WTC11 (cell line): ENCODE data around the gene ICE2. TPM values are rescaled to one million over a fixed set of nuclear protein-coding genes. Genes with fewer than 3 reads are reported as not detected.

Experiments
- ATAC-seq: fragments of 200-7000 bp; cut with Tn5 transposase; 2 replicates; pipeline ENCODE4 v1.10.0; 2021; ENCODE audit warnings: mild to moderate bottlenecking, moderate library complexity
- CTCF ChIA-PET: fragments of 300-600 bp; sonication (Branson Sonifier 250); formaldehyde crosslinking; loops from one replicate; lab custom pipeline; 2021; ENCODE audit warnings: antibody characterized with exemption; lab: Charles Lee
- POLR2A ChIA-PET: fragments of 350-600 bp; sonication (Branson Sonifier 250); formaldehyde crosslinking; loops from one replicate; lab custom pipeline; 2021; ENCODE audit warnings: antibody characterized with exemption; lab: Charles Lee
- DNase-seq: peaks from one replicate; pipeline ENCODE4 v3.0.0; 2021; ENCODE audit warnings: low spot score
- H3K27ac Mint-ChIP-seq: 2 replicates; pipeline ENCODE4 v1.8.0; 2021; ENCODE audit warnings: mixed read lengths
- H3K27me3 Mint-ChIP-seq: 2 replicates; pipeline ENCODE4 v1.8.0; 2021; ENCODE audit warnings: low read depth, mild to moderate bottlenecking, moderate library complexity, mixed read lengths
- H3K36me3 Mint-ChIP-seq: 2 replicates; pipeline ENCODE4 v1.8.0; 2021; ENCODE audit warnings: mixed read lengths
- H3K4me1 Mint-ChIP-seq: 2 replicates; pipeline ENCODE4 v1.8.0; 2022; ENCODE audit warnings: mixed read lengths
- H3K4me3 Mint-ChIP-seq: 2 replicates; pipeline ENCODE4 v1.8.0; 2021; ENCODE audit warnings: mild to moderate bottlenecking, moderate library complexity, mixed read lengths
- H3K9me3 Mint-ChIP-seq: 2 replicates; pipeline ENCODE4 v1.8.0; 2021; ENCODE audit warnings: mixed read lengths
- ATF2 ChIP-seq: sonication (generic); formaldehyde crosslinking; IDR thresholded peaks from 2 replicates; pipeline ENCODE4 v1.8.1; 2022; ENCODE audit warnings: low read depth, missing genetic modification reagents, borderline replicate concordance
- E2F1 ChIP-seq: sonication (generic); formaldehyde crosslinking; IDR thresholded peaks from 2 replicates; pipeline ENCODE4 v1.8.0; 2022; ENCODE audit warnings: mild to moderate bottlenecking, missing genetic modification reagents
- EMX1 ChIP-seq: fragments of 250-450 bp; sonication (Bioruptor Pico); IDR thresholded peaks from 2 replicates; pipeline ENCODE4 v1.8.0; 2021; ENCODE audit warnings: mild to moderate bottlenecking
- ESRRA ChIP-seq: sonication (generic); formaldehyde crosslinking; IDR thresholded peaks from 2 replicates; pipeline ENCODE4 v1.8.1; 2022; ENCODE audit warnings: mild to moderate bottlenecking, missing genetic modification reagents, borderline replicate concordance
- FOXK1 ChIP-seq: sonication (generic); formaldehyde crosslinking; IDR thresholded peaks from 2 replicates; pipeline ENCODE4 v1.8.0; 2022; ENCODE audit warnings: mild to moderate bottlenecking, moderate library complexity, missing genetic modification reagents
- FOXP4 ChIP-seq: sonication (generic); formaldehyde crosslinking; IDR thresholded peaks from 2 replicates; pipeline ENCODE4 v1.8.0; 2022; ENCODE audit warnings: mild to moderate bottlenecking, missing genetic modification reagents
- GTF2I ChIP-seq: fragments of 250-450 bp; sonication (Bioruptor Pico); conservative IDR thresholded peaks from 2 replicates; pipeline ENCODE4 v1.4.0; 2021; ENCODE audit warnings: mild to moderate bottlenecking
- HMGA2 ChIP-seq: fragments of 250-450 bp; sonication (Bioruptor Pico); IDR thresholded peaks from 2 replicates; pipeline ENCODE4 v1.4.0; 2021; ENCODE audit warnings: mild to moderate bottlenecking, moderate library complexity
- JUN ChIP-seq: sonication (generic); formaldehyde crosslinking; IDR thresholded peaks from 2 replicates; pipeline ENCODE4 v1.8.0; 2023; ENCODE audit warnings: mild to moderate bottlenecking, missing genetic modification reagents
- KAT7 ChIP-seq: sonication (generic); formaldehyde crosslinking; IDR thresholded peaks from 2 replicates; pipeline ENCODE4 v1.8.1; 2023; ENCODE audit warnings: missing genetic modification reagents, mild to moderate bottlenecking, borderline replicate concordance
- MXD4 ChIP-seq: fragments of 250-450 bp; sonication (Bioruptor Pico); IDR thresholded peaks from 2 replicates; pipeline ENCODE4 v1.8.0; 2021; ENCODE audit warnings: mild to moderate bottlenecking, moderate library complexity, borderline replicate concordance
- MYBL2 ChIP-seq: sonication (generic); formaldehyde crosslinking; IDR thresholded peaks from 2 replicates; pipeline ENCODE4 v1.8.1; 2023; ENCODE audit warnings: mild to moderate bottlenecking, moderate library complexity, missing genetic modification reagents
- NFATC4 ChIP-seq: fragments of 250-450 bp; sonication (Bioruptor Pico); IDR thresholded peaks from 2 replicates; pipeline ENCODE4 v1.9.0; 2021; ENCODE audit warnings: mild to moderate bottlenecking
- NR3C1 ChIP-seq: sonication (generic); formaldehyde crosslinking; conservative IDR thresholded peaks from 2 replicates; pipeline ENCODE4 v1.8.1; 2023; ENCODE audit warnings: low read depth, mild to moderate bottlenecking, missing genetic modification reagents
- PRDM15 ChIP-seq: sonication (generic); formaldehyde crosslinking; IDR thresholded peaks from 2 replicates; pipeline ENCODE4 v1.8.0; 2022; ENCODE audit warnings: missing genetic modification reagents
- SOX15 ChIP-seq: fragments of 250-450 bp; sonication (Bioruptor Pico); IDR thresholded peaks from 2 replicates; pipeline ENCODE4 v1.9.0; 2021; ENCODE audit warnings: mild to moderate bottlenecking
- SP1 ChIP-seq: sonication (generic); formaldehyde crosslinking; conservative IDR thresholded peaks from 2 replicates; pipeline ENCODE4 v1.8.1; 2022; ENCODE audit warnings: missing genetic modification reagents
- ZBTB21 ChIP-seq: sonication (generic); formaldehyde crosslinking; IDR thresholded peaks from 2 replicates; pipeline ENCODE4 v1.8.1; 2023; ENCODE audit warnings: mild to moderate bottlenecking, missing genetic modification reagents, borderline replicate concordance
- ZNF138 ChIP-seq: sonication (generic); formaldehyde crosslinking; conservative IDR thresholded peaks from 2 replicates; pipeline ENCODE4 v1.8.1; 2022; ENCODE audit warnings: mild to moderate bottlenecking, moderate library complexity, missing genetic modification reagents
- ZNF423 ChIP-seq: fragments of 250-450 bp; sonication (Bioruptor Pico); IDR thresholded peaks from 2 replicates; pipeline ENCODE4 v2.1.2; 2022; ENCODE audit warnings: mild to moderate bottlenecking, moderate library complexity
- ZNF671 ChIP-seq: fragments of 250-450 bp; sonication (Bioruptor Pico); IDR thresholded peaks from 2 replicates; pipeline ENCODE4 v1.8.0; 2021; ENCODE audit warnings: mild to moderate bottlenecking
- total RNA-seq: library from RNA; stranded (reverse); gene quantifications from 3 replicates; pipeline ENCODE4 v1.2.3, GENCODE V29; 2021
- TF ChIP-seq, protein P1 (sequence below): sonication (generic); formaldehyde crosslinking; IDR thresholded peaks from 2 replicates; pipeline ENCODE4 v1.8.0; 2023; ENCODE audit warnings: mild to moderate bottlenecking, missing genetic modification reagents
- TF ChIP-seq, protein P2 (sequence below): sonication (generic); formaldehyde crosslinking; IDR thresholded peaks from 2 replicates; pipeline ENCODE4 v1.8.1; 2023; ENCODE audit warnings: mild to moderate bottlenecking, moderate library complexity, missing genetic modification reagents

Gene ICE2
- total RNA-seq, 1 experiment from 2014 or later: 76.9 TPM

- POLR2A ChIA-PET: no interaction called here
- CTCF ChIA-PET: interaction anchor here (6.1 kb wide), 1 partner anchor 9 kb away, joined by 78 read pairs; no protein-coding TSS in a partner anchor
- Mint-ChIP-seq H3K4me1 (peaks cover 6% of the 10 kb centered on the region), H3K36me3 (no peaks in the 10 kb centered on the region; the same call in 1 of the 2 replicates), H3K27ac (peak overlapping the region; percentile 1; the same call in 1 of the 2 replicates), H3K9me3 (no peaks in the 10 kb centered on the region), H3K4me3 (no peak overlapping the region), H3K27me3 (no peaks in the 10 kb centered on the region)
- TF ChIP-seq NFATC4 (CRISPR knock-in tag): no peak
- TF ChIP-seq MXD4 (CRISPR knock-in tag): no peak
- TF ChIP-seq SOX15 (CRISPR knock-in tag): no peak
- no peak for TF ChIP-seq SP1
- no peak for TF ChIP-seq ATF2
- no peak for TF ChIP-seq HMGA2 (CRISPR knock-in tag)
- TF ChIP-seq JUN (CRISPR knock-in tag): no peak
- no peak for TF ChIP-seq NR3C1 (CRISPR knock-in tag)
- TF ChIP-seq EMX1 (CRISPR knock-in tag): no peak
- TF ChIP-seq MYBL2 (CRISPR knock-in tag): no peak
- TF ChIP-seq, protein P1, sequence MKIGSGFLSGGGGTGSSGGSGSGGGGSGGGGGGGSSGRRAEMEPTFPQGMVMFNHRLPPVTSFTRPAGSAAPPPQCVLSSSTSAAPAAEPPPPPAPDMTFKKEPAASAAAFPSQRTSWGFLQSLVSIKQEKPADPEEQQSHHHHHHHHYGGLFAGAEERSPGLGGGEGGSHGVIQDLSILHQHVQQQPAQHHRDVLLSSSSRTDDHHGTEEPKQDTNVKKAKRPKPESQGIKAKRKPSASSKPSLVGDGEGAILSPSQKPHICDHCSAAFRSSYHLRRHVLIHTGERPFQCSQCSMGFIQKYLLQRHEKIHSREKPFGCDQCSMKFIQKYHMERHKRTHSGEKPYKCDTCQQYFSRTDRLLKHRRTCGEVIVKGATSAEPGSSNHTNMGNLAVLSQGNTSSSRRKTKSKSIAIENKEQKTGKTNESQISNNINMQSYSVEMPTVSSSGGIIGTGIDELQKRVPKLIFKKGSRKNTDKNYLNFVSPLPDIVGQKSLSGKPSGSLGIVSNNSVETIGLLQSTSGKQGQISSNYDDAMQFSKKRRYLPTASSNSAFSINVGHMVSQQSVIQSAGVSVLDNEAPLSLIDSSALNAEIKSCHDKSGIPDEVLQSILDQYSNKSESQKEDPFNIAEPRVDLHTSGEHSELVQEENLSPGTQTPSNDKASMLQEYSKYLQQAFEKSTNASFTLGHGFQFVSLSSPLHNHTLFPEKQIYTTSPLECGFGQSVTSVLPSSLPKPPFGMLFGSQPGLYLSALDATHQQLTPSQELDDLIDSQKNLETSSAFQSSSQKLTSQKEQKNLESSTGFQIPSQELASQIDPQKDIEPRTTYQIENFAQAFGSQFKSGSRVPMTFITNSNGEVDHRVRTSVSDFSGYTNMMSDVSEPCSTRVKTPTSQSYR (CRISPR knock-in tag): no peak
- no peak for TF ChIP-seq FOXP4 (CRISPR knock-in tag)
- TF ChIP-seq GTF2I (CRISPR knock-in tag): no peak
- TF ChIP-seq KAT7 (CRISPR knock-in tag): no peak
- no peak for TF ChIP-seq PRDM15
- DNase-seq: no peak
- no peak for ATAC-seq
Measured at GRCh38 chr15:60511351-60512031, 32.5 kb upstream of the ICE2 start.

DNA sequence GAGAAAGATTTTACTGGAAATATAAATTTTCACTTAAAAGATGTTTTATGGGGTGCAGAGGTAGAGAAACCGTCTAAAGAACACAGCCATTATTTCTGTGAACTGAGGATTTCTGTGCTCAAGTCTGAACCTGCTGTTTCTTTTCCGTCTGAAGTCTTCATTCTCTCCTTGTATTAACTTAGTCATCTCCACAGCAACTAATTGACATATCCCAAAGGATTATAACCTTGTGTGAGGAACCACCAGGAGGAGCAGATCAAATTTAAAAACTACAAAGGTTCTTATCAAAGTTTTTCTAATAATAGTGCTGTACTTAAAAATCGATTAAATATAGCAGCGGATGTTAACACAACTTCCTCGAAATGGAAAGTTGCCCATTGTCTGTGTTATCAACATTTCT lies 31.1 kb upstream of the ICE2 start:
- no peaks in the 10 kb centered on the region for H3K27me3 Mint-ChIP-seq
- CTCF ChIA-PET: interaction anchor here (0.7 to 6.1 kb wide), 2 partner anchors 11 to 437 kb away, joined by 3 to 78 read pairs; no protein-coding TSS in a partner anchor
- POLR2A ChIA-PET: no interaction called here
- DNase-seq (no peak), ATAC-seq (no peak)
- H3K27ac Mint-ChIP-seq: no peak overlapping the region
- no peaks in the 10 kb centered on the region for H3K9me3 Mint-ChIP-seq
- no peaks in the 10 kb centered on the region; the same call in 1 of the 2 replicates for H3K36me3 Mint-ChIP-seq
- no peak overlapping the region for H3K4me3 Mint-ChIP-seq
- peaks cover 6% of the 10 kb centered on the region for H3K4me1 Mint-ChIP-seq
- TF ChIP-seq ESRRA (no peak), ZBTB21 (CRISPR knock-in tag) (no peak), ZNF671 (no peak), E2F1 (CRISPR knock-in tag) (no peak), ZNF138 (CRISPR knock-in tag) (no peak), EMX1 (CRISPR knock-in tag) (no peak), ZNF423 (CRISPR knock-in tag) (no peak), FOXK1 (no peak)
- TF ChIP-seq, protein P2, sequence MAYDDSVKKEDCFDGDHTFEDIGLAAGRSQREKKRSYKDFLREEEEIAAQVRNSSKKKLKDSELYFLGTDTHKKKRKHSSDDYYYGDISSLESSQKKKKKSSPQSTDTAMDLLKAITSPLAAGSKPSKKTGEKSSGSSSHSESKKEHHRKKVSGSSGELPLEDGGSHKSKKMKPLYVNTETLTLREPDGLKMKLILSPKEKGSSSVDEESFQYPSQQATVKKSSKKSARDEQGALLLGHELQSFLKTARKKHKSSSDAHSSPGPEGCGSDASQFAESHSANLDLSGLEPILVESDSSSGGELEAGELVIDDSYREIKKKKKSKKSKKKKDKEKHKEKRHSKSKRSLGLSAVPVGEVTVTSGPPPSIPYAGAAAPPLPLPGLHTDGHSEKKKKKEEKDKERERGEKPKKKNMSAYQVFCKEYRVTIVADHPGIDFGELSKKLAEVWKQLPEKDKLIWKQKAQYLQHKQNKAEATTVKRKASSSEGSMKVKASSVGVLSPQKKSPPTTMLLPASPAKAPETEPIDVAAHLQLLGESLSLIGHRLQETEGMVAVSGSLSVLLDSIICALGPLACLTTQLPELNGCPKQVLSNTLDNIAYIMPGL (CRISPR knock-in tag): no peak
